Stimulated activated CD4-positive, alpha-beta T cell treated with anti-CD3 and anti-CD28 coated beads, Interleukin-15, amount 100 ng/mL, for 1 hour (primary cell): ENCODE data around the gene RTN4IP1.
"Not testable (repeated sequence)": the region's sequence is repeated elsewhere in the genome, so short reads cannot be mapped to it uniquely, and the experiment has no call there.

Experiments used
- DNase-seq, 2 donors: peaks; one replicate each; pipeline ENCODE4 v3.0.0-alpha.2; 2020; ENCODE audit warnings: low read depth in 1 of 2, low spot score in 1 of 2

Gene RTN4IP1

GRCh38 chr6:106548926-106549455 is 80.3 kb downstream of the RTN4IP1 start:
- not testable (repeated sequence) for DNase-seq

GRCh38 chr6:106547601-106548453 is 81.5 kb downstream of the RTN4IP1 start:
- DNase-seq = no peak

- no peak for DNase-seq
These were observed 82.4 kb downstream of the RTN4IP1 start for GRCh38 chr6:106546691-106547414.

- no peak for DNase-seq
These were observed 83.0 kb downstream of the RTN4IP1 start for GRCh38 chr6:106546261-106546690.

- no peak for DNase-seq
These were observed 88.4 kb downstream of the RTN4IP1 start for GRCh38 chr6:106540907-106541306.

- no peak for DNase-seq
These were observed 88.9 kb downstream of the RTN4IP1 start for GRCh38 chr6:106540432-106540831.

GRCh38 chr6:106539936-106540335 is 89.4 kb downstream of the RTN4IP1 start:
- DNase-seq = no peak

GRCh38 chr6:106538145-106538544 is 91.2 kb downstream of the RTN4IP1 start:
- no peak for DNase-seq

GRCh38 chr6:106537662-106538061 is 91.6 kb downstream of the RTN4IP1 start:
- DNase-seq = no peak

GRCh38 chr6:106536851-106537250 is 92.4 kb downstream of the RTN4IP1 start:
- DNase-seq = no peak

GRCh38 chr6:106536357-106536756 is 92.9 kb downstream of the RTN4IP1 start:
- no peak for DNase-seq

GRCh38 chr6:106535012-106535411 is 94.3 kb downstream of the RTN4IP1 start:
- no peak for DNase-seq

GRCh38 chr6:106534564-106534982 is 94.7 kb downstream of the RTN4IP1 start:
- no peak for DNase-seq

- no peak for DNase-seq
These were observed 95.3 kb downstream of the RTN4IP1 start for GRCh38 chr6:106534004-106534403.

GRCh38 chr6:106533054-106533453 is 96.2 kb downstream of the RTN4IP1 start:
- no peak for DNase-seq

GRCh38 chr6:106530502-106530901 is 98.8 kb downstream of the RTN4IP1 start:
- DNase-seq = no peak

- DNase-seq = no peak
These were observed 99.3 kb downstream of the RTN4IP1 start for GRCh38 chr6:106530026-106530425.

- DNase-seq = no peak
These were observed 99.9 kb downstream of the RTN4IP1 start for GRCh38 chr6:106529438-106529837.

GRCh38 chr6:106528521-106528920 is 100.8 kb downstream of the RTN4IP1 start:
- no peak for DNase-seq

GRCh38 chr6:106527979-106528378 is 101.3 kb downstream of the RTN4IP1 start:
- DNase-seq = no peak

- no peak for DNase-seq
These were observed 102.2 kb downstream of the RTN4IP1 start for GRCh38 chr6:106527117-106527516.

- no peak for DNase-seq
These were observed 103.4 kb downstream of the RTN4IP1 start for GRCh38 chr6:106525882-106526275.
